GM19240 (cell line): ENCODE results near the gene PKD2.
A peak's percentile ranks its signal among the peaks of the same experiment; 100 is the strongest.
"Not testable (repeated sequence)": the region's sequence is repeated elsewhere in the genome, so short reads cannot be mapped to it uniquely, and the experiment has no call there.

Experiments
- DNase-seq: peaks from one replicate; pipeline ENCODE4 v3.0.0; 2011; ENCODE audit warnings: low spot score; ENCODE audit not compliant: insufficient read length

The PKD2 gene

GRCh38 chr4:87985887-87986200 lies 21.6 kb upstream of the PKD2 start:
- no peak for DNase-seq

- DNase-seq, result no peak
These were observed 20.9 kb upstream of the PKD2 start for GRCh38 chr4:87986508-87986907.

GRCh38 chr4:87989765-87990164 lies 17.7 kb upstream of the PKD2 start:
- DNase-seq, result no peak

- DNase-seq, result no peak
These were observed 12.0 kb upstream of the PKD2 start for GRCh38 chr4:87995435-87995834.

GRCh38 chr4:87999191-87999691 lies 8.2 kb upstream of the PKD2 start:
- DNase-seq, result not testable (repeated sequence)

GRCh38 chr4:88001871-88002270 lies 5.6 kb upstream of the PKD2 start:
- DNase-seq, result no peak

- no peak for DNase-seq
These were observed 4.6 kb upstream of the PKD2 start for GRCh38 chr4:88002786-88003185.

- no peak for DNase-seq
These were observed 4.2 kb upstream of the PKD2 start for GRCh38 chr4:88003261-88003660.

GRCh38 chr4:88005076-88005475 lies 2.4 kb upstream of the PKD2 start:
- no peak for DNase-seq

- no peak for DNase-seq
These were observed 1.5 kb upstream of the PKD2 start for GRCh38 chr4:88005946-88006345.

- no peak for DNase-seq
These were observed 505 bp upstream of the PKD2 start for GRCh38 chr4:88006956-88007303.

GRCh38 chr4:88008122-88008742 lies 797 bp downstream of the PKD2 start:
- peak; percentile 20 for DNase-seq

- no peak for DNase-seq
These were observed 1.3 kb downstream of the PKD2 start for GRCh38 chr4:88008743-88009171.

- DNase-seq, result no peak
These were observed 2.4 kb downstream of the PKD2 start for GRCh38 chr4:88009871-88010270.

- DNase-seq, result no peak
These were observed 3.5 kb downstream of the PKD2 start for GRCh38 chr4:88010966-88011365.

GRCh38 chr4:88012647-88013046 lies 5.2 kb downstream of the PKD2 start:
- DNase-seq, result no peak

GRCh38 chr4:88014386-88014905 lies 7.0 kb downstream of the PKD2 start:
- DNase-seq, result no peak

- DNase-seq, result no peak
These were observed 8.3 kb downstream of the PKD2 start for GRCh38 chr4:88015659-88016295.

GRCh38 chr4:88017516-88018297 lies 10.3 kb downstream of the PKD2 start:
- no peak for DNase-seq

- DNase-seq, result no peak
These were observed 11.0 kb downstream of the PKD2 start for GRCh38 chr4:88018466-88018865.

- no peak for DNase-seq
These were observed 14.4 kb downstream of the PKD2 start for GRCh38 chr4:88021824-88022223.

- no peak for DNase-seq
These were observed 14.9 kb downstream of the PKD2 start for GRCh38 chr4:88022289-88022688.
